Progenitor cell of endocrine pancreas (in vitro differentiated cells): ENCODE data around the gene RPE. TPM values are rescaled to one million over a fixed set of nuclear protein-coding genes. Genes with fewer than 3 reads are reported as not detected.

Experiments
- DNase-seq: peaks from one replicate; pipeline ENCODE4 v3.0.0; 2021; ENCODE audit warnings: low spot score; ENCODE audit not compliant: unreplicated experiment
- H3K27ac Mint-ChIP-seq: 2 replicates; pipeline ENCODE4 v1.8.0; 2021; ENCODE audit warnings: mild to moderate bottlenecking, moderate library complexity, mixed read lengths
- H3K27me3 Mint-ChIP-seq: 2 replicates; pipeline ENCODE4 v1.8.0; 2021; ENCODE audit warnings: mixed read lengths
- H3K36me3 Mint-ChIP-seq: 2 replicates; pipeline ENCODE4 v1.8.0; 2022; ENCODE audit warnings: mixed read lengths; ENCODE audit not compliant: insufficient read depth
- H3K4me1 Mint-ChIP-seq: 2 replicates; pipeline ENCODE4 v1.8.0; 2021; ENCODE audit warnings: low read depth, mixed read lengths
- H3K4me3 Mint-ChIP-seq: 2 replicates; pipeline ENCODE4 v1.8.0; 2021; ENCODE audit warnings: low read depth, mild to moderate bottlenecking, moderate library complexity, mixed read lengths
- H3K9me3 Mint-ChIP-seq: 2 replicates; pipeline ENCODE4 v1.8.0; 2021; ENCODE audit warnings: low read depth, mixed read lengths
- total RNA-seq: library from RNA; stranded (reverse); gene quantifications from 2 replicates; pipeline ENCODE4 v1.2.1, GENCODE V29; 2021
- TF ChIP-seq, protein P1 (sequence below): fragments of 200-600 bp; sonication (generic); IDR thresholded peaks from one replicate; pipeline ENCODE4 v1.5.0; 2021; ENCODE audit warnings: antibody characterized with exemption, mild to moderate bottlenecking; ENCODE audit not compliant: unreplicated experiment

RPE gene
- total RNA-seq, 1 donor from 2014 or later: 46.2 TPM

DNA sequence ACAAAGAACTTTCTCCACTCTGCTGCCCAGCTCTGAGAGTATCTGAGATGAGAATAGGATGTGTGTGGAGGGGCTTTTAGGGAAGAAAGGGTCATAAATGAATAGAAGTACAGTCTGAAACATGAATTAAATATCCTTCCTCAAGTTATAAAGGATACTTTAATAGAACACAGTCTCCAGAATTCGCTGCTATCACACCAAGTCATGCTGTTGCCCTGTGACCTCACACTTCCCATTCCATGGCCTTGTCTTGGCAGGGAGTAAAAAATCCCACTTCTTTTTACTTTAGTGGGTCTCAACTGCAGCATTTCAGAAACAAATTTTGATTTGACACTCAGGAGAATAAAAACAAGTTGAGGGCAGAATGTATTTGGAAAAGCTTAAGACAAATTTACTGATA, 3.8 kb upstream of the RPE start:
- H3K27ac Mint-ChIP-seq: no peak overlapping the region
- no peak overlapping the region for H3K4me3 Mint-ChIP-seq
- H3K36me3 Mint-ChIP-seq: no peaks in the 10 kb centered on the region
- peaks cover 5% of the 10 kb centered on the region for H3K4me1 Mint-ChIP-seq
- no peaks in the 10 kb centered on the region for H3K9me3 Mint-ChIP-seq
- TF ChIP-seq, protein P1, sequence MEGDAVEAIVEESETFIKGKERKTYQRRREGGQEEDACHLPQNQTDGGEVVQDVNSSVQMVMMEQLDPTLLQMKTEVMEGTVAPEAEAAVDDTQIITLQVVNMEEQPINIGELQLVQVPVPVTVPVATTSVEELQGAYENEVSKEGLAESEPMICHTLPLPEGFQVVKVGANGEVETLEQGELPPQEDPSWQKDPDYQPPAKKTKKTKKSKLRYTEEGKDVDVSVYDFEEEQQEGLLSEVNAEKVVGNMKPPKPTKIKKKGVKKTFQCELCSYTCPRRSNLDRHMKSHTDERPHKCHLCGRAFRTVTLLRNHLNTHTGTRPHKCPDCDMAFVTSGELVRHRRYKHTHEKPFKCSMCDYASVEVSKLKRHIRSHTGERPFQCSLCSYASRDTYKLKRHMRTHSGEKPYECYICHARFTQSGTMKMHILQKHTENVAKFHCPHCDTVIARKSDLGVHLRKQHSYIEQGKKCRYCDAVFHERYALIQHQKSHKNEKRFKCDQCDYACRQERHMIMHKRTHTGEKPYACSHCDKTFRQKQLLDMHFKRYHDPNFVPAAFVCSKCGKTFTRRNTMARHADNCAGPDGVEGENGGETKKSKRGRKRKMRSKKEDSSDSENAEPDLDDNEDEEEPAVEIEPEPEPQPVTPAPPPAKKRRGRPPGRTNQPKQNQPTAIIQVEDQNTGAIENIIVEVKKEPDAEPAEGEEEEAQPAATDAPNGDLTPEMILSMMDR: no peak
- no peak for DNase-seq
- H3K27me3 Mint-ChIP-seq: peaks cover 6% of the 10 kb centered on the region

DNA sequence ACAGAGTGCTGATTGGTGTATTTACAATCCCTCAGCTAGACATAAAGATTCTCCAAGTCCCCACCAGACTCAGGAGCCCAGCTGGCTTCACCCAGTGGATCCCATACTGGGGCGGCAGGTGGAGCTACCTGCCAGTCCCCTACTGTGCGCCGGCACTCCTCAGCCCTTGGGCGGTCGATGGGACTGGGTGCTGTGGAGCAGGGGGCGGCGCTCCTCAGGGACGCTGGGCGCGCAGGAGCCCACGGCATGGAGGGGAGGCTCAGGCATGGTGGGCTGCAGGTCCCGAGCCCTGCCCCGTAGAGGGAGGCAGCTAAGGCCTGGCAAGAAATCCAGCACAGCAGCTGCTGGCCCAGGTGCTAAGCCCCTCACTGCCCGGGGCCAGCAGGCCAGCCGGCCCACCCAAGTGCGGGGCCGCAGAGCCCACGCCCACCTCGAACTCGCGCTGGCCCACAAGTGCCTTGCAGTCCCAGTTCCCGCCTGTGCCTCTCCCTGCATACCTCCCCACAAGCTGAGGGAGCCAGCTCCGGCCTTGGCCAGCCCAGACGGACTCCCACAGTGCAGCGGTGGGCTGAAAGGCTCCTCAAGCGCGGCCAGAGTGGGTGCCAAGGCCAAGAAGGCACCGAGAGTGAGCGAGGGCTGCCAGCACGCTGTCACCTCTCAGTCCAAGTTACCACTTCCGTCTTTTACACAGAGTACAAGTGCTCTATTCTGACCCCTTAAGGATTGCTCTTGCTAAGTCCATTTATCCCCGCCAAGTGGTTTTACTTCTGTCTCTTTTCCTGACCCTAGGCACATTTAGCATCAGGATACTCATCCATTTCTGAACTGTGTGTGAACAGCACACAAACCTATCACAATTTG, 1.7 kb upstream of the RPE start:
- no peak overlapping the region for H3K4me3 Mint-ChIP-seq
- DNase-seq: no peak

GRCh38 chr2:210003359-210003758, 921 bp downstream of the RPE start:
- Mint-ChIP-seq H3K27me3 (no peaks in the 10 kb centered on the region), H3K4me1 (peaks cover 13% of the 10 kb centered on the region), H3K27ac (peak overlapping the region; percentile 90)

More for the DNA sequence above, 1.7 kb upstream of the RPE start:
- Mint-ChIP-seq H3K9me3 (no peaks in the 10 kb centered on the region), H3K27ac (no peak overlapping the region), H3K36me3 (no peaks in the 10 kb centered on the region), H3K27me3 (no peaks in the 10 kb centered on the region), H3K4me1 (peaks cover 11% of the 10 kb centered on the region)
- TF ChIP-seq, protein P1: no peak

GRCh38 chr2:210004881-210005280, 2.4 kb downstream of the RPE start:
- no peaks in the 10 kb centered on the region for H3K27me3 Mint-ChIP-seq
- TF ChIP-seq, protein P1: no peak
- H3K4me3 Mint-ChIP-seq: peak overlapping the region; percentile 50
- peaks cover 13% of the 10 kb centered on the region for H3K4me1 Mint-ChIP-seq
- no peaks in the 10 kb centered on the region for H3K9me3 Mint-ChIP-seq
- no peak overlapping the region for H3K27ac Mint-ChIP-seq
- H3K36me3 Mint-ChIP-seq: peaks cover 5% of the 10 kb centered on the region
- no peak for DNase-seq

More at GRCh38 chr2:210003359-210003758, 921 bp downstream of the RPE start:
- Mint-ChIP-seq H3K9me3 (no peaks in the 10 kb centered on the region), H3K36me3 (peaks cover 2% of the 10 kb centered on the region), H3K4me3 (peak overlapping the region; percentile 90)
- DNase-seq: no peak
- TF ChIP-seq, protein P1: no peak

GRCh38 chr2:210007895-210008294, 5.5 kb downstream of the RPE start:
- peaks cover 15% of the 10 kb centered on the region for H3K36me3 Mint-ChIP-seq
- H3K4me3 Mint-ChIP-seq: no peak overlapping the region
- H3K9me3 Mint-ChIP-seq: no peaks in the 10 kb centered on the region
- no peak for DNase-seq
- no peaks in the 10 kb centered on the region for H3K27me3 Mint-ChIP-seq
- no peak overlapping the region for H3K27ac Mint-ChIP-seq
- TF ChIP-seq, protein P1: no peak
- peaks cover 10% of the 10 kb centered on the region for H3K4me1 Mint-ChIP-seq
